ENCODE results near the gene TULP4.

Gene TULP4

GRCh38 chr6:158507174-158507573 lies 194.9 kb downstream of the TULP4 start:
- TF ChIP-seq ZNF70 (CRISPR knock-in tag; IDR thresholded peaks at IDR 0.05) = no peak
- no peak for ATAC-seq

DNA sequence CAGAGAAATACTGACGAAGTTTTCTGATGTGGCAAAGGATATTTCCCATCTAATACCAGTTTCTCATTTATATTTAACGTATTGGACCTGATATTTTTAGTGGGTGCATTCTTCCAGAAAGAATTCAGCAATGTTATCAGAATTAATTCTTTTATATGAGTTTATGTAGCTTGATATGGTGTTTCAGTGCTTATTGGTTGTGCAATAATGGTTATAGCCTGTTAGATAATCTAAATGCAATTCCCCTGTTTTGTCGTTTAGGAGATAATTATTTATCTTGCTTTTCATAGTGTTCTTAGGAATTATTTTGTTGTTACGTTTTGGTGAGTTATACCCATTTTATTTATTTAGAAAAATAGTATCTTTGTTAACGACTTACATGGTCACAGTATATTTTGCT lies 196.2 kb downstream of the TULP4 start:
- TF ChIP-seq ZNF70 (CRISPR knock-in tag; IDR thresholded peaks at IDR 0.05) (no peak), ARNTL (CRISPR knock-in tag; IDR thresholded peaks at IDR 0.05; ENCODE audit: borderline replicate concordance, low read depth) (no peak), CSRNP3 (CRISPR knock-in tag; IDR thresholded peaks at IDR 0.05) (no peak)
- TF ChIP-seq, protein P1, sequence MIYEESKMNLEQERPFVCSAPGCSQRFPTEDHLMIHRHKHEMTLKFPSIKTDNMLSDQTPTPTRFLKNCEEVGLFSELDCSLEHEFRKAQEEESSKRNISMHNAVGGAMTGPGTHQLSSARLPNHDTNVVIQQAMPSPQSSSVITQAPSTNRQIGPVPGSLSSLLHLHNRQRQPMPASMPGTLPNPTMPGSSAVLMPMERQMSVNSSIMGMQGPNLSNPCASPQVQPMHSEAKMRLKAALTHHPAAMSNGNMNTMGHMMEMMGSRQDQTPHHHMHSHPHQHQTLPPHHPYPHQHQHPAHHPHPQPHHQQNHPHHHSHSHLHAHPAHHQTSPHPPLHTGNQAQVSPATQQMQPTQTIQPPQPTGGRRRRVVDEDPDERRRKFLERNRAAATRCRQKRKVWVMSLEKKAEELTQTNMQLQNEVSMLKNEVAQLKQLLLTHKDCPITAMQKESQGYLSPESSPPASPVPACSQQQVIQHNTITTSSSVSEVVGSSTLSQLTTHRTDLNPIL (CRISPR knock-in tag; IDR thresholded peaks at IDR 0.05; ENCODE audit: low read depth) = no peak
- no peak for ATAC-seq

DNA sequence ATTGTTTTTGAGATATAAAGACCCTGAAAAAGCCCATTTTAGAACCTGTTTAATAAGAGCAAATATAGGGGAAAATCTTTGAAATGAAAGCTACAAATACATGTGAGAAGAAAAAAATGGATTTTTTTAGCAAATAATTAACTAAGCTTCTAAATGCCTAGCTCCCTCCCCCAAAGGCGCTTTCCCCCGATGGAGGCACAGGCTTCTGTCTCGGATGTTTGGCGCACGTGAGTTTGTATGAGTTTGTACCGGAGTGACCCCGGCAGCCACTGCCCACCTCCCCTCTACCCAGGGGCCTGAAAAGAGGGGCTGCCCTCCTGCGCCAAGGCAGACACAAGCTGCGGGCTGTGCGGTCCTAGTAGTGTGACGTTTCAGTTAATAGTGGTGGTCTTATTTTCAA lies 197.2 kb downstream of the TULP4 start:
- no peak for ATAC-seq

DNA sequence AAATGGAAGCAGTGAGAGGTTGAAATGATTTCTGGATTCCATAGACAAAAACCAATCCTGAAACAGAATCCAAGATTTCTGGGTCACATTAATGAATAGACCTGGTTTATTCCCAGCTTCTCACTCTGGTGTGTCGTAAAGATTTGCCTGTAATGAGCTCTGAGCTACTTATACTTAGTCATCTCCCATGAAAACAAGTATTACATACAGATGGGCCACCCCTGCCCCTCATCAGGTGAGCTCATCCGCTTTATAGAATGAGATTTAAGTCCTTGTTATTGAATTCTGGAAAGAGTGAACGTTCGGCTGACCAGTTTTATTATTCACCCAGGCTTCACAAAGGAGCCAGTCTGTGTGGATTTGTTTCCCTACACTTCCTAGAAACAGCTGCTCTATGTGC lies 200.5 kb downstream of the TULP4 start:
- ATAC-seq = no peak
- no peak for TF ChIP-seq ZNF70 (CRISPR knock-in tag; IDR thresholded peaks at IDR 0.05)
- TF ChIP-seq RARB (CRISPR knock-in tag; IDR thresholded peaks at IDR 0.05) = no peak
- TF ChIP-seq BACH2 (CRISPR knock-in tag; IDR thresholded peaks at IDR 0.05; ENCODE audit: borderline replicate concordance) = no peak
- TF ChIP-seq ESRRG (CRISPR knock-in tag; IDR thresholded peaks at IDR 0.05) = no peak
- TF ChIP-seq CSRNP3 (CRISPR knock-in tag; IDR thresholded peaks at IDR 0.05) = no peak
- TF ChIP-seq CSDC2 (CRISPR knock-in tag; IDR thresholded peaks at IDR 0.05) = no peak
- TF ChIP-seq TCF4 (CRISPR knock-in tag; IDR thresholded peaks at IDR 0.05; ENCODE audit: borderline replicate concordance) = no peak
- TF ChIP-seq SNAI2 (CRISPR knock-in tag; IDR thresholded peaks at IDR 0.05) = no peak
- no peak for TF ChIP-seq ZFP30 (CRISPR knock-in tag; IDR thresholded peaks at IDR 0.05)
- TF ChIP-seq TOX (CRISPR knock-in tag; IDR thresholded peaks at IDR 0.05; ENCODE audit: borderline replicate concordance) = no peak
- TF ChIP-seq ZNF8 (CRISPR knock-in tag; IDR thresholded peaks at IDR 0.05) = no peak
- TF ChIP-seq OSR1 (CRISPR knock-in tag; IDR thresholded peaks at IDR 0.05) = no peak

More for the DNA sequence above, 197.2 kb downstream of the TULP4 start:
- TF ChIP-seq SNAI2 (CRISPR knock-in tag; IDR thresholded peaks at IDR 0.05) (no peak), ZC3H10 (CRISPR knock-in tag; IDR thresholded peaks at IDR 0.05) (no peak), PPARA (CRISPR knock-in tag; IDR thresholded peaks at IDR 0.05; ENCODE audit: borderline replicate concordance) (no peak), ZFP3 (CRISPR knock-in tag; IDR thresholded peaks at IDR 0.05) (no peak), ESRRG (CRISPR knock-in tag; IDR thresholded peaks at IDR 0.05) (no peak), CSRNP3 (CRISPR knock-in tag; IDR thresholded peaks at IDR 0.05) (no peak), PATZ1 (CRISPR knock-in tag; IDR thresholded peaks at IDR 0.05; ENCODE audit: borderline replicate concordance) (no peak), TSHZ2 (CRISPR knock-in tag; IDR thresholded peaks at IDR 0.05) (no peak), ZFP30 (CRISPR knock-in tag; IDR thresholded peaks at IDR 0.05) (no peak), BACH2 (CRISPR knock-in tag; IDR thresholded peaks at IDR 0.05; ENCODE audit: borderline replicate concordance) (no peak), ZNF70 (CRISPR knock-in tag; IDR thresholded peaks at IDR 0.05) (no peak), ARNTL (CRISPR knock-in tag; IDR thresholded peaks at IDR 0.05; ENCODE audit: borderline replicate concordance, low read depth) (no peak)

Measured in SK-N-SH treated with all-trans-retinoic acid at 6 μM for 48 hours (cell line).